DLD1 (cell line): ENCODE data around the gene LDLRAD4.

ENCODE experiments used
- in situ Hi-C: cut with HindIII; loops from 2 replicates; pipeline ENCODE4 v1.10.0; 2017; ENCODE audit warnings: low sequenced_read_pairs

Gene LDLRAD4

DNA sequence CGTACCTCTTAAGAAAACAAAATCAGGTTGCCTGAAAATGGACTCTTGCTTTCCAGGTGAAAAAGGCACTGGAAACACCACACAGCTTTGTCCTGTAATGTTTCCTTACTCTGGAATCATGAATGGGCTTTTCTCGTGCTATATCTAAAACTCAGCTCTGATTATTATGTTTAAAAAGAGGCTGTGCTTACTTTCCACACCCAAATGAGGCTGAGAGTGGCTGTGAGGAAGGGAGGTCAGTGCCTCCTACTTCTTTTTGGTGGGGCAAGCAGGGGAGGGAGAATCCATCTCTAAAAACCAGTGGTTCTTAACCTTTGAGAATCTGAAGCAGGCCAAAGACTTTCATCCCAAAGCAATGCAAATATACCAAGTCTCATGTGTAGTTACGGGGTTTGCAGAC, 359.2 kb downstream of the LDLRAD4 start:
- in situ Hi-C loops: no loop called here

DNA sequence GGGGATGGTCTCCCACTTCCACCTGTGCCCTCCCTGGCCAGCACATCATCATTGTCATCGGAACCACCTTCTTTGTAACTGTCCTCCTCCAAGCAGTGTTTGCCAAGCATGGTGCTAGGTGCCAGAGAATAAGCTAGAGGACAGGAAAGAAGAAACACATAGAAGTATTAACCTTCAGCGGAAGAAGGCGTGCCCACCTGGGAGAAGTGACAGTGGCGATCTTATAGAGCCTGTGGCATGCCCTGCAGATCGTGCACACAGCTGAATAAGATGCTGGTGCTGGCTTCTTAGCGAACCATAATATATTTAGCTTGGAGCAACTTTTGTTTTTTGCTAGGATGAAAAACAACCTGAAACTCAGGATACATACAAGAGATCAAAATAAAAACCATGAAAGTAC, 359.8 kb downstream of the LDLRAD4 start:
- in situ Hi-C loops: no loop called here

DNA sequence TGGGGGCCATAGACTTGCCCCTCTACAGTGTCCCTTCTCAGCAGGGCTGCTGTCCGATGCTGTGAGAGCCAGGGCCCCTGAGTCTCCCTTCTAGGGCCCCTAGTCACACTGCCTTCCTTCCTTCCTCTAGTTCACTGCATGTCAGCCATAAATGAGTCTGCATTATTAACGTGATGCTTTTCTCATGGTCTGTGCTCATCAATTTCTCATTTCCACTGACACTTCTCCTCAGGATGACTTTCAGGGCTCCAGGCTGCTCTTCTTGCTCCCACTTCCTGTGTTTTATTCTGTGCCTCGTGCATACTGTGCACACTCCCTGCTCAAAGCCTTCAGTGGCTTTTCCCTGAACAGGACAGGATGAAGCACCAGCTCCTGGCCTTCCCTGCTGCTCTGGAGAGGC, 361.3 kb downstream of the LDLRAD4 start:
- in situ Hi-C loops: no loop called here

DNA sequence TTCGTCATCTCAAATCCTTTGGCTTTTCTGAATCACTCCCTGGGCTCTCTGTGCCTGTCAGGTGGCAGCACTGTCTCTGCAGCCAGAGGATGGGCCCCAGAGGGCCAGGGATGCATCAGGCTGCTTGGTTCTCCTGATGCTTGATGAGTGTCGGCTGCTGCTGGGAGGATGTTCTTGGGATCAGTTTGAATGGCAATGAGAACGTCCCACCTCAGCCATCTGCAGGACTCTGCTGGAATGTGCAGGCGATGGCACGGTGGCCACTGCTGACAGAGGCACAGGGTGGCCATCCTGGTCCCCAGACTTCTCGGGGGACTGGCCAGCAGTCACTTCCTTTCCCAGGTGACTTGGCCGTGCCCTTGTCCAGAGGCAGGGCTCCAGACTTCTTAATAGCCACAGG, 361.8 kb downstream of the LDLRAD4 start:
- in situ Hi-C loops: no loop called here

DNA sequence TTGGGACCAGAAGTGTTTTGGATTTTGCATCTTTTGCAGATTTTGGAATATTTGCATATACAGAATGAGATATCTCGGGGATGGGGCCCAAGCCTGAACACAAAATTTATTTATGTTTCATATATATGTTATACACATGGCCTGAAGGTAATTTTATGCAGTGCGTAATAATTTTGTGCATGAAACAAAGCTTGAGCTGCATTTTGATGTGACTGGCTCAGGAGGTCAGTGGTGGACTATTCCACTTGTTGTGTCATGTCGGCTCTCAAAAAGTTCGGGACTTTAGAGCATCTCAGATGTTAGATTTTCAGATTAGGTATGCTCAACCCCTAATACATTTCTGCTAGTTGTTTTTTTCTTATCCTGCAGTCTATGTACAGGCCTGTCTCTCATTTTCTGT, 362.4 kb downstream of the LDLRAD4 start:
- in situ Hi-C loops: no loop called here

DNA sequence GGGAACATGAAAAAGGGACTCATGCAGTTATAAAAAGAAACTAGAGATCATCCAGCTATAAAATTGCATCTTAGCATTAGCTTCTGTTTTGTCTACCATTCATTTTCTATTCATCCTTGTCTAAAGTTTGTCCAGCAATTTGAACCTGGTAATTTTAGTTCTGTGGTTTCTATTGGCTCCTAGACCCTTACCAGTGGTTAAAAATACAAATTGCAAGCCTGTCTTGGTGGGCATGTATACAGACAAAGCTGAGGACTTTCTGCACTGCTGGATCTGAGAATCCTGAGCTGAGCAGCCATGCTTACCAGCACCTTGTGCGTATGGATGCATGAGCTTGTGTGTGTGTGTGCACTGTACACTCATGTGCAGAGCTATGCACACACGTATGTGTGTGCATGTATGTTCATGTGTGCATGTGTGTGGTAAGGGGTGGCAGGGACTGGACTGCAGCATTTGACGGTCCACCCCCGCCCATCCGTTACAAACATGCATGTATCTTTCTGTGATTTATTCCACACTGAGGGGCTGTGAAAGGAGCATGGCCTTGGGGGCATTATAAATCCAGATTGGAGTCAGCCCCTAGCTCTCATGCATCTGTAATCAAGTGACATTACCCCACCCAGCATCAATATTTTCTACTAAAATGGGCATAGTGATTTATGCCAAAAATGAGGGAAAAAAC, 363.1 kb downstream of the LDLRAD4 start:
- in situ Hi-C loops: no loop called here

DNA sequence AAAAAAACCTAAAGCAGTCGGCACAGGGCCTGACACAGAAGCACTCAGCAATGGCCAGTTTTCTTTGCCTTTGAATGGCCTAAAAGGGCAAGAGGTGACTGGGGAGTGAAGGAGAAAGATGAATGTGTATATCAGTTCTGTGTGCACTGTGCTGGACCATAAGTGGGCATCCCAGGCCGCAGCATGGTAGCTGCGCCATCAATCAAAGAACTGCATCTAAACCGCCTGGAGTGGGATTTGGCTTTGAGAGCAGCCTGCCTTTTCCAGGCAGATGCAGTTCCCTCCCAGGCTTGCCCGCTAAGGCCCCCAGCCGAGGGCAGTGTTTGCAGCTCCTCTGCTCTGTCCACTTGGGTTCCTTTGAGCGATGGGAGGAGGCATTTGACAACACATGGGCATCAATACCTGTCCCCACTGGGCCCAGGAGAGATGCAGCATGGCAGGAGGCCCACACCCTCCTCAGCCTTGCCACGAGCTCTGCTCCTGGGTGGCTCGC, 363.7 kb downstream of the LDLRAD4 start:
- in situ Hi-C loops: no loop called here

DNA sequence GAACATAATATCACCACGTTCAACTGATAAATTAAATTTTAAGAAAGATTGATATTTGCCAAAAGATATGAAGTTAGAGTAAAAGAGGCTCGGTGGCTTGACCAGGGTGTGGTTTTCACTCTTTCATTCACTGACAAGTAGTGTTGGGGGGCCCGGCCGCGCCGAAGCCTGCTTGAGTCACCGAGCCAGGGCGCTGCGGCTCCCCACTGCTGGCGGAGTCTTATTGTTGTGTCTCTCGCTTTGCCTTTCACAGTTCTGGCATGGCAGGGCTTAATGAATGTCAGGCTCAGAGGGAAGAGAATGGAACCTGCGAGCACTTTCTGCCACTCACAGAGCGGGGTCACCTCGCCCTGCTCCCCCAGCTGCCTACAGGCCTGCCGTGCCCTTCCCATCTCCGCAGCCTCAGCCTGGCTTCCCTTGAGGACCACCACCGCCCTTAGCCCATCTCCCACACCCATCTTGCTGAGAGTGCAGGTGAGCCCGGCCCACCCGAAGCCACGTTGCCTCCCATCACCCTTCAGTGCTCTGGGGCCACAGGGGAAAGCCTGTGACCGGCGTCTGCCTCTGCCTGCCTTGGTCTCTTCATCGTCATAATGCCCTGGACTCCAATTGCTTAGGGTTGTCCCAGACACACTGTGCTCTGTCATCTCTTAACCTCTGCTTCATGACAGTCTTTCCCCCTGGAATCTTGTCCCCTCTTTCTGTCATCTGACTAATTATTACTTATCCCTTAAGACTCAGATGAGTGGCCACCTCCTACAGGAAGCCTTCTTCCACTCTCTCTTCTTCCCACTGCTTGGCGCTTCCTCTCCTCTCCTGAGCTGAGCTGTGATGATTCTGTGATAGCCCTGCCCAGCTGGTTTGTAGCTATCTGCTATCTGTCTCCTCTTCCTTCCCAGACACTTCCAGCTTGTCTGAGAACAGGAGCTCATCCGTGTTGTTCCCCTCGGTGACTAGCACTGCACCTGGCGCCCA, 365.3 kb downstream of the LDLRAD4 start:
- in situ Hi-C loops: no loop called here

DNA sequence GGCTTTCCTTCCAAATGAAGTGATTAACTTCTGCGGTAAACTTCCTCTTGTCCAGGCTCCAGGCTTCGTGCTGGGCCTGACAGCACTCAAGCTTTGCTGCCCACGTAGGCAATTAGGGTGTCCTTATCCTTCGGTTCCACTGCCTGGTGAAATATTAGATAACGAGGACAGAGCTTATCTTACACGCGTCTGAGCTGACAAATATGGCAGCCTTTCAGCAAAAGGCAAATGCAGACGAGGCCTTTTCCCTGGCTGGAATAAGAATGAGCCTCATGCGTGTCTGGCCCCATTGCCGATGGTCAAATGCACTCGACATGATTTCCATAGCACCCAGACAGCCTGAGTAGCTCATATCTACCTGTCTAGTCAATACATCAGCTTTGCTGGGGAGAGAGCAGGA, 366.3 kb downstream of the LDLRAD4 start:
- in situ Hi-C loops: no loop called here

DNA sequence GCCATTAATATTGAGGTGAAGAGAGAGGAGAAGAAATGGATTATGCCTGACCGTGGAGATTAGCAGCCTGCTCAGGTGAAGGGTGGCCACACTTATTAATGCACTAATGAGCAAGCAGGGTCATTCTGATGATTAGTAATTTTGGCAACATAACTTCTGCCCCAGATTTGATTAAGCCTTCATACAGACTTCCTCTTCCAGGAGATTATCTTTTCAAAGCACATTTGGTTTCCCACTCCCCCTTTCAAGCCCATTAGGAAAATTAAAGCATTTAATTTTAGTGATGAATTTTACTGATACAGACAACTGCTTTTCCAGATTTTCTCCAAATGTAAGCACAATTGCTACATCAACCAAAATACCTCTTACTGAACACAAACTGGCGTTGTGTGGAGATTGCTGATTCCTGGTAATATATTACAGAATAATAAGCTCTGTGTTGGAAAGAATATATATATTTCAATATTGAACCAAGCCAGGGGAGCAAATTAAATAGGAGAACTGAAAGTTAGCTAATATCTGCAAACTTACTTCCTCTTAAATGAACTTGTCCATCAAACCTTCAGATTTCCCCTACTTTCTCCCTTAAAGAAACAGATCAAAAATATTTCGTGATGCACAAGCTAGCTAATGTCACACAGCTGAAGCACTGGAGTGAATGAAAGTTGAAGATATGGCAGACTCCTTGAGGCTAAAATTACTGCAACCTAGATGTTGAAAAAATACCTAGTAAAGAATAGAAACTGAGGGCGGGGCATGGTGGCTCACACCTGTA, 367.0 kb downstream of the LDLRAD4 start:
- in situ Hi-C loops: no loop called here

DNA sequence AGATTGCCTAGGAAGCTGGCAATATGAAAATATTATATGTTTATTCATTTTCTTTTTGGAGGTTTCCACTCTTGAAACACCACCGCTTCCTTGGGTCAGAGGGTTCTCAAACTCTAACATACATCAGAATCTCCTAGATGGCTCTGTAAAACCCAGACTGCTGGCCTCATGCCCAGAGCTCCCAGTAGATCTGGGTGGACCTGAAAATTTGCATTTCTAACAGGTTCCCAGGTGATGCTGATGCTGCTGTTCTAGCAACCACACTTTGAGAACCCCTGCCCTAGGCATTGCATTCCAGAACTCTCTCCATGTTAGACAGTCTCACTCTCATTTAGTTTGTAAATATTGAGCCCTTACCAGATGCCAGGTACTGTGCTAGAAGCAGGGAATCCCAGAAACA, 368.4 kb downstream of the LDLRAD4 start:
- in situ Hi-C loops: no loop called here

DNA sequence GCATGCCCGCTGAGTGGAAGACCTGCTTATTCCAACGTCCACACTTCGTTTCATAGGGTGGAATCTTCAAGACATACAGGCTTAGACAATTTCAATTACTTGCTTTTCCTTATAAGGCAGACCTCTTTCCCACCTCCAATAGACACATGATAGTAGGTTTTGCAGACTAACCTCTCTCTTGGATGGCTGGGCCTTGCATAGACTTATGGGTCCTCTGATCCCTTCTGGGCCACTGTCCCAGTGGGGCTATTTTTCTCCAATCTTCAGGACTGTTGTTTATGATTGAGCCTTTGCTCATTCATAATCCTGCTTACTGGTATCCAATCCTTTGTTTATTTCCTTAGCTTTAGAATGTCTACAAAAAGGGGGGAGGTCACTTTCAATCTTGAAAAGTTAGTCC, 368.9 kb downstream of the LDLRAD4 start:
- in situ Hi-C loops: no loop called here

DNA sequence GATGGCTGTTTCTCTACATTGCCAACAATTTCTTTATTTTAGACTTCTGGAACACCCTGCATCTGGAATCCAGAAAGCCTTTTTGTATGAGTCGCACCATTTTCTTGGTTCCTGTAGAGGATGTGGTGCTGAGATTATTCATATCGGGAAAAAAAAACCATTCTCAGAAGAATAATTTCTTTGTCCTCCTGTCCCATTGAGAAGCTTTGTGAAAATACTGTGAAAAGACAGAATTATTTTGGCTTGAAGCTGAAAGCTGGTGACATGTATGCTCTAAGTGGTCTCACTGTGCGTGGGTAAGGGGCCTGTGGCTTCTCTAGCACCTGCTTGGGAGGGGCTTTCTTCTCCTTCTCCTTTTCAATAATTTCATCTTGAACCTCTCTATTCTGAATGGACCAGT, 369.4 kb downstream of the LDLRAD4 start:
- in situ Hi-C loops: no loop called here

DNA sequence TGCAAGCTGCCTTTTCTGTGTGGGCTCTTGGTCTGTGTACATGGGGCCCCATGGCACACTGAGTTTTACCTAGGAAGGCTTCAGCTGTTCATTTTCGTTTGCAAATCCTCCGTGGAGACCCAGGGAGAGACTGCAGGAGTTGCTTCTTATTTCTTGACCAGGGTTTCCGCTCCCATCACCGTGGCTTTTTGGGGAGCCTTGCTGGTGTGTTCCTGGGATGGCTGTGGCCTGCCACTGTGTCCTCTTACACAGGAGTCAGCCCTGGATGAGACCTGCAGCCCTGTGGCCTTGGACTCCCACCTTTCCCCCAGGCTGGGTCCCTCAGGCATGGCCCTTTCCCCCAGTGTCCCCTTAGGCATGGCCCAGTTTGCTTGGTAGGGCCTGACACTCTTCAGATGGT, 370.8 kb downstream of the LDLRAD4 start:
- in situ Hi-C loops: no loop called here

DNA sequence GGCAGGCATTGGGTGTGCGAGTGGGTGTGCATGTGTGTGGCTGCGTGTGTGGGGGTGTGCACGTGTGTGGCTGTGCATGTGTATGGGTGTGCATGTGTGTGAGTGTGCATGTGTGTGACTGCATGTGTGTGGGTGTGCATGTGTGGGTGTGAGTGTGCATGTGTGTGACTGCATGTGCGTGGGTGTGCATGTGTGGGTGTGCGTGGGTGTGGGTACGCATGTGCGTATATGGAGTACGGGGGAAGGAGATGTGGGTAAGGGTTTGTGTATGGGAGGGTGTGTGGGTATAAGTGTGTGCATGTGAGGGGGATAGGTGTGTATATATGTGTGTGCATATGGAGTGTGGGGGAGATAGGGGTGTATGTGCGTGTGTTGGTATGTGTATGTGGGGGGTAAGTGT, 371.4 kb downstream of the LDLRAD4 start:
- in situ Hi-C loops: no loop called here

DNA sequence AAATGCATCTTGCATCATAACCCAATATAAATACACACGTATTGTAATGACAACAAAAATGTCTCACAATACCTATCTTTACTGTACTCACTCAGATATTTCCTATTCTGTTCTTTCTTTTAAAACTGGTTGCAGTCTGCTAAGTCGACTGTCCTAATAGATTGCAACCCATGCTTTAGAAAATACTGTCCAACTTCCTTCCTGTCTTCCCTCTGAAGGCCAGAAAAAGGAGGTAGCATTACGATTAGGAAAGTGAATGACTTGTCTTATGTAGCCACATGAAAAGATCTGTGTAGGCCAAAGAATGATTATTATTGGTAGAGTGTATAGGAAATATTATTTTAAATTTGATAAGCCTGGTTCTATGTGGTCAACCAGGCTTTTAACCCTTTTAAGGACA, 373.7 kb downstream of the LDLRAD4 start:
- in situ Hi-C loops: no loop called here

DNA sequence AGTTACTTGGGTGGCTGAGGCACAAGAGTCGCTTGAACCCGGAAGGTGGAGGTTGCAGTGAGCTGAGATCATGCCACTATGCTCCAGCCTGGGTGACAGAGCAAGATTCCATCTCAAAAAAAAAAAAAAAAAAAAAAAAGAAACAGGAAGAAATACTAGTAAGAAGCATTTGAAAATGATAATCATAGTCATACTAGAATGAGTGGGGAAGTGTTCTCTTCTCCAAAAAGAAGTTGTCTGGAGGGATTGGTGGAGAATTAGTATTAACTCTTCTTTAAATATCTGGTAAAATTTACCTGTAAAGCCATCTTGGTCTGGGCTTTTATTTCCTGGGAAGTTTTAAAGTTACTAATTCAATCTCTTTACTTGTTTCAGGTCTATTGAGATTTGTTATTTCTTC, 376.0 kb downstream of the LDLRAD4 start:
- in situ Hi-C loops: no loop called here

DNA sequence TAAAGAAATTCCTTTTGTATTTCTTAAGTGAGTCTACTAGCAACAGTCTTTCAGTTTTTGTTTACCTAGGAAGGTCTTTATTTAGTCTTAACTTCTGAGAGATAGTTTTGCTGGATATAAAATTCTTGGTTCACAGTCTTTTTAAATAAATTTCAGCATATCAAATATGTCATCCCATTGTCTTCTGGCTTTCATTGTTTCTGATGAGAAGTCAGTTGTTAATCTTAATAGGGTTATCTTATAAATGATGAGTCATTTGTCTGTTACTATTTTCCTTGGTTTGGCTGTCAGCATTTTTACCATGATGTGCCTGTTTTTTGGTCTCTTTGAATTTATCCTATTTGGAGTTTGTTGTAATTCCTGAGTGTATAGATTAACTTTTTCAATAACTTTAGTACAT, 378.5 kb downstream of the LDLRAD4 start:
- in situ Hi-C loops: no loop called here

DNA sequence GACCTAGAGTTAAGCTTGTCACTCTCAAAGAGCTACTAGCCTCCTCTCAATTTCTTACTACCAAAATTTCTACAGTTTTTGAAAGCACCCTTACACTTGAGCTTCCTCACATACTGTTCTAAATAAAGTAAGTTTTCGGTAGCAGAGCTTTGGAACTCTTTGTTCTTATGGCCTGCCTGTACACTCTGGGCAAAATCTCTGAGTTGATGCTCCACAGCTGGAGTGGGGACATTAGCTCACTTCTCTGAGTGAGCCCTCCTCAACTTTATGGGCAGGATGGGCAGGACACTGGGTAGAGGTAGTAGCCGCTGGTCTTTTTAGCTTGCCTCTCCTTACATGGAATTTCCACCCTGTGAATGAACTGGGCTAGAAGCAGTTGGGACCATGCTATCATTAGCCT, 380.0 kb downstream of the LDLRAD4 start:
- in situ Hi-C loops: no loop called here

DNA sequence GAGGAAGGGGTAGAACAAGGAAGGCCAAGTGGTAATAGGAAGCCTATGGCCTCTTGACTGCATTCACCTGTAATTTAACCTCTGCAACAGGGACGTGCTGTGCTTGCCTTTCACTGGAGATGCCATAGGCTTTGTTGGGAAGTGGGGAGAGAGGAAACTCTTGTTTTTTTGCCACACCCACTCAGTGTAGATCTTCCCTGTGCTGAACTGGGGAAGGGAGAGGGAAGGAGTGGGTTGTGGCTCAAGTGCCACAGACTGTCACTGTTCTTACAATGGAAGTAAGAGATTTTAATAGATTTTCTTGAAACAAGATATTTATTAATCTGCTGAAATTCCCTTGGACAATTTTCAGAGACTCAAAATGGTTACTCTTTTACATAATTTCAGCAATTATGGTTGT, 380.5 kb downstream of the LDLRAD4 start:
- in situ Hi-C loops: no loop called here

DNA sequence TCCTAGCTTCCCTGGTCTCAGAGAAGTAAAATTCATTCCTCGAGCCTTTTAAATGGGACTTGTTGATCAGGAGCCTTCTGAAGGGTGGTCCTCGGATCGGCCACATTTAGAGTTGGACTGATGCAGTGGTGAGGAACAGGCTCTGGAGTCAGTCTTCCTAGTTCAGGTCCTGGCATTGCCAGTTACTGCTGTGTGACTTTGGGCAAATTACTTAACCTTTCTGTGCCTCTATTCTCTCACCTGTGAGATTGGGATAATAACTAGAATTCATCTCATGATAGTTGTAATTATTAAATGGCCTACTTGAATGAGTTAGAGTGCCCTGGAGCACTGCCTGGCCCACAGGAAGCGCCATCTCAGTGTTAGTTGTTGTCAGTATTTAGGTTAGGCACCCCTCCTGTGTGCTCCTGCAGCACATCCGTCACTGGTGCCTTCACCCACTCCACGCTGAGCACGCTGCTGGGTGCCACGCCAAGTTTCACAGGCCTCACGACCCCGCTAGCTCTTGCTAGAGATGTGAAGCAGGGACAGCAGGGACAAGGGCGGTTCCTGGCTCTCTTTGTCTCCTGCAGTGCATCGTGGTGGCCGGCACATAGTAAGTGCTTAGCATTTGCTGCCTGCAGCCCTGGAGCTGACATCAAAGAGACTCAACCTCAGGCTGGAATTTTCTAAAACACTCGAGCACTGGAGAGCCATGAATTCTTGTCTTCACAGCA, 384.9 kb downstream of the LDLRAD4 start:
- in situ Hi-C loops: no loop called here
